ENCODE results near the gene SAG.

Gene SAG

DNA sequence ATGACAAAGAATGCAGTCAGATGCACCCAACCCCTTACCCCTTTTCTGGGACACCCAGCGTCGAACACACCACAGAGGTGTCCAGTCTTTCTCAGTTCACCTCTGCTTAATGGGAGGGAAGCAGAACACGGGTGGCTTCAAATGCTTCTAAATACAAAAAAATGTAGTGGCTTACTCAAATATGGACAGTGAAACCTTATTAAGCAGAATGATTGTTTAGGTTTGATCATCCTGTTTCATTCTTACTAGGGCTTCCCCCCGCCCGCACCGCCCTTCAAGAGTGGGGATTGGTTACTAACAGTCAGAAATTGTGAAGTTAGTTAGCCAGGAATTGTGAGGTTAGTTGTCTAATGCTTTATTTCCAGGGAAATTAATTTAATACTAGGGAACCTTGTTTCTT, 34.5 kb upstream of the SAG start:
- TF ChIP-seq, protein P1, sequence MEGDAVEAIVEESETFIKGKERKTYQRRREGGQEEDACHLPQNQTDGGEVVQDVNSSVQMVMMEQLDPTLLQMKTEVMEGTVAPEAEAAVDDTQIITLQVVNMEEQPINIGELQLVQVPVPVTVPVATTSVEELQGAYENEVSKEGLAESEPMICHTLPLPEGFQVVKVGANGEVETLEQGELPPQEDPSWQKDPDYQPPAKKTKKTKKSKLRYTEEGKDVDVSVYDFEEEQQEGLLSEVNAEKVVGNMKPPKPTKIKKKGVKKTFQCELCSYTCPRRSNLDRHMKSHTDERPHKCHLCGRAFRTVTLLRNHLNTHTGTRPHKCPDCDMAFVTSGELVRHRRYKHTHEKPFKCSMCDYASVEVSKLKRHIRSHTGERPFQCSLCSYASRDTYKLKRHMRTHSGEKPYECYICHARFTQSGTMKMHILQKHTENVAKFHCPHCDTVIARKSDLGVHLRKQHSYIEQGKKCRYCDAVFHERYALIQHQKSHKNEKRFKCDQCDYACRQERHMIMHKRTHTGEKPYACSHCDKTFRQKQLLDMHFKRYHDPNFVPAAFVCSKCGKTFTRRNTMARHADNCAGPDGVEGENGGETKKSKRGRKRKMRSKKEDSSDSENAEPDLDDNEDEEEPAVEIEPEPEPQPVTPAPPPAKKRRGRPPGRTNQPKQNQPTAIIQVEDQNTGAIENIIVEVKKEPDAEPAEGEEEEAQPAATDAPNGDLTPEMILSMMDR (conservative IDR thresholded peaks at IDR 0.05), result no peak
- H3K27ac ChIP-seq, result peak overlapping the region; percentile 100

DNA sequence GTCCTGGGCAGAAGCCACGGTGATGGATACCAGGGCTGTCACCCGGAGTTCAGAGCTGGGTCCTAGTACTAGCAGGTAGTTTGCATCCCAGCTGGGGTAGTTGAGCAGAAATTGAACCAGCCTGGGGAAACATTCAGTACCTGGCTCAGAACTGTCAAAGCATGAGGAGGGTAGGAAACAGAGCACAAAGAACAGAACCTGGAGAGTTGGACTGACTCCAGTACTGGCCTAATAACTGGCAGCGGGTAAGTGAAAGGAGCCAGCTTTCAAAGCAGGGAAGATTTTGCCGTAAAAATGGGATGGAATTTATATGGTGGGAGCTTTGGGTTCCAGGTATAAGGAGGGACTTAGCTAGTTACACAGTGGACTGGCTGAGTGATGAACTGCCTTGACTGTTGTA, 32.4 kb upstream of the SAG start:
- TF ChIP-seq, protein P1 (conservative IDR thresholded peaks at IDR 0.05), result no peak
- H3K27ac ChIP-seq, result peak overlapping the region; percentile 100; the same call in 1 of the 2 replicates

DNA sequence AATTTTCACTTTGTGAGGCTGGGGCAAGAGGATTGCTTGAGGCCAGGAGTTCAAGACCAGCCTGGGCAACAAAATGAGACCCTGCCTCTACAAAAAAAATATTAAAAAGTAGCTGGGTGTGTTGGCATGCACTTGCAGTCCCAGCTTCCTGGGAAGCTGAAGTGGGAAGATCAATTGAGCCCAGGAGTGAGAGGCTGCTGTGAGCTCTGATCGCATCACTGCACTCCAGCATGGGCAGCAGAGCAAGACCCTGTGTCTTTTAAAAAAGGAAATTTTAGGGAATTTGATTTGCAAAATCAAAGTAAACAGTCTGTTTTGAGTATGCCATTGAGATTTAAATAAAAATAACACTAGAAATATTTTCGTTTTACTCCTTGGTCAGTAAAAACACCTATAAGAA, 28.7 kb upstream of the SAG start:
- peak overlapping the region; percentile 81 for H3K27ac ChIP-seq
- TF ChIP-seq, protein P1 (conservative IDR thresholded peaks at IDR 0.05), result no peak

DNA sequence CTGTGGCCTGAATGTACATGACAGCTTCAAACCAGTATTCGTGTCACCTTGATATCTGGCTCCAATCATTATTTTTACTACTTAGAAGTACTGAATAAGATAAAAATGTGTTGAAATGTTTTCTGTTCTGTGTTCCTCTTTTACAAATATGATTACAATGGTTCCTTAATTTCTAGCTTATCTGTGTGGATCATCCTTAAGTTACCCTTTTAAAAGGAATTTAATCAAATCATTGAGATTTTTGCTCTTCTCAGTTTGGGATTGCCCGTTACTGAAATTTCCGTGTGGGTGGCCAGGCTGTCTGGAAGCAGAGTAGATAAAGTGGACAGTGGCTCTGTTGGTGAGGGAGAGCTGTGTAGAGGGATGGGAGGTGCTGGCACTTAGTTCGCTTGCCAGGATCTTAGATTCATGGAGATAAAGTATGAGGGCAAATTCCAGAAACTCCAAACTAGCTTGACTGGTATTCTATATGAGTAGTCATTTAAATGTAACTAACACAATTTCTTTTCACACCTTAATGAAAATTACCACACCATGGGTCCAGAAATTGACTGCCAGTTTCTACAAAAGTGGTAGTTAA, 27.4 kb upstream of the SAG start:
- H3K27ac ChIP-seq, result peak overlapping the region; percentile 81
- TF ChIP-seq, protein P1 (conservative IDR thresholded peaks at IDR 0.05), result no peak

DNA sequence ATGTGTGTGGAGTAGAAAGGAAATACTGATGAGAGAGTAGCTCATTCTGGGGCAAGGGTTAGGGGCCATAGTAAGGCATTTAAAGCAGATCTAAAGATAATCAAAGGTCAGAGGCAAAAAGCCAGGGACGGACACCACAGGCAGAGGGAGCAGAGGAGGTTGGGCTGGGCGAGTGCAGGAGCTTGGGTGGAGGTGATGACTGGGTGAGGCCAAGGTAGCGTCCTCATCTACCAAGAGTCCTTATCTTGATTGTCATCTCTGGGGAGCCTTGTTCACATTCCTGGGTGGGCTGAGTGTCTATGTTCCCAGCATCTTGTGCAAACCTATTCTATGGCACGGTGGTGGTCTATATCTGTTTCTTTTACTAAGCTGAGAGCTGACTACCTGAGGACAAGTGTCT, 26.1 kb upstream of the SAG start:
- TF ChIP-seq, protein P1 (conservative IDR thresholded peaks at IDR 0.05), result no peak

DNA sequence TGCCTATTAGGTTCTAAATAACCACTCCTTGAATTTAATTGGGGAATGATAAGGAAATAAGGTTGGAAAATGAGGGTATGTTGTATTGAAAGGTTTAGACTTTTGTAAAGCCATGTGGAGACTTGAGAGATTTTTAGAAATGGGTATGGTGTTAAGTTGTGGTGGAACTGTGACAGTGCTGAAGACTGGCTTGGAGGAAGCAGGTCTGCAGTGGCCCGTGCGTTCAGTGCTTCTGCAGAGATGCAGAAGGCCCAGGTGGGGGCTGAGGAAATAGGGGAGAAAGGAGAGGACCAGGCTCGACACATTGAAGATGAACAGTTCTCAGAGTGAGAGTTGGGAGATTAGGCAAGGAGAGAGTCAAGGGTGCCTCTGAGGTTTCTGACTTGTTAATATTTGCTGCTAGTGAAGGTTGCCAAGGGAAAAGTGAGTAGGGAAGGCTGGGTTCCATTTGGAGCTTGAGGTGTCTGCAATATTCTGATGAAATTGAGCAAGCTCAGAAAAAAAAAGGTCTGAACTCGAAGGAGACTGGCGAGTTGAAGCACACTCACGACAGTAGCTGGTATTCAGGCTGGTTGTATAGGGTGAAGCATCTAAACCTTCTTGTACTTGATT, 25.5 kb upstream of the SAG start:
- TF ChIP-seq, protein P1 (conservative IDR thresholded peaks at IDR 0.05), result no peak
- H3K27ac ChIP-seq, result peak overlapping the region; percentile 81; the same call in 1 of the 2 replicates

More for the DNA sequence above, 26.1 kb upstream of the SAG start:
- peak overlapping the region; percentile 81 for H3K27ac ChIP-seq

DNA sequence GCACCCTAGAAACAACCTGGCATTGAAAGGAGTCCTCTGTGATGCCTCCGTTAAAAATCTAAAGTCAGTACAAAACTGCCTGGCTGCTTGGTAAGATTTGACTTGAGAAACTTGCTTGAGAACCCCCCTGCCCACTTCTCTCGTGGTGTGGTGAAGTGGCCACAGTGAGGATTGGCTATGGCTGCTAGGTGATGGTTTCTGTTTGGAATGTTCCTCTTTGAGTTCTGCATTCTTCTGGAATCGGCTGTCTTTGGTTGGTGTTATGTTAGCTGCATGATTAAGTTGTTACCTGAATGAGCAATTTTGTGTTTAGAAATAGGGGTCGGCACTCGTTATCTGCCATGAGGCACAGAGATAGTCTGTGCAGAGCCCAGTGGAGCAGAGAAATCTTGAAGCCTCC, 21.7 kb upstream of the SAG start:
- TF ChIP-seq, protein P1 (conservative IDR thresholded peaks at IDR 0.05), result no peak
- peak overlapping the region; percentile 99 for H3K27ac ChIP-seq

All from VCaP (cell line).